Fibroblast of skin of right biceps (primary cell): ENCODE measurements around the gene OR4K17.
"Not testable (repeated sequence)": the region's sequence is repeated elsewhere in the genome, so short reads cannot be mapped to it uniquely, and the experiment has no call there.

Experiments used
- DNase-seq: peaks from one replicate; pipeline ENCODE4 v3.0.0-alpha.2; 2013

The OR4K17 gene, protein sequence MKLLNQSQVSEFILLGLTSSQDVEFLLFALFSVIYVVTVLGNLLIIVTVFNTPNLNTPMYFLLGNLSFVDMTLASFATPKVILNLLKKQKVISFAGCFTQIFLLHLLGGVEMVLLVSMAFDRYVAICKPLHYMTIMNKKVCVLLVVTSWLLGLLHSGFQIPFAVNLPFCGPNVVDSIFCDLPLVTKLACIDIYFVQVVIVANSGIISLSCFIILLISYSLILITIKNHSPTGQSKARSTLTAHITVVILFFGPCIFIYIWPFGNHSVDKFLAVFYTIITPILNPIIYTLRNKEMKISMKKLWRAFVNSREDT

GRCh38 chr14:20110438-20110837 lies at the start of gene OR4K17:
Gene OR4K17 (plus strand): TSS chr14:20110739. CDS start chr14:20117500, 6,761 bp downstream.
- DNase-seq, result no peak

DNA sequence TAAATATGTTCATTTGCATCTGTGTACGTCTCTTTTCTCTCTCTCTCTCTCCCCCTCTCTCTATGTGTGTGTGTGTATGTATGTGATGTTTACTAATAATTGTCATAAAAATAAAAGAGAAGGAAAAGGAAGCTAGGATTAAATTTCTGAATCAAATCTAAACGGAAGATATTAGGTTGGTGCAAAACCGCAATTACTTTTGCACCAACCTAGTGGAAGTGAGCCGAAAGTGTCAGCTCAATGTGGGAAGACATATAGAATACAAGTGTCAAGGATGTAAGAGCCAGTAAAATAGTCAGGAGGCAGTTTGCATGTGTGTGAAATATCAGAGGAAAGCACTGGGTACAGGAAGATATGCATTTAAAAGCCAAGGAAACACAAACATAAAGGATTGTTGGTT lies 18.5 kb upstream of the OR4K17 start:
- no peak for DNase-seq

DNA sequence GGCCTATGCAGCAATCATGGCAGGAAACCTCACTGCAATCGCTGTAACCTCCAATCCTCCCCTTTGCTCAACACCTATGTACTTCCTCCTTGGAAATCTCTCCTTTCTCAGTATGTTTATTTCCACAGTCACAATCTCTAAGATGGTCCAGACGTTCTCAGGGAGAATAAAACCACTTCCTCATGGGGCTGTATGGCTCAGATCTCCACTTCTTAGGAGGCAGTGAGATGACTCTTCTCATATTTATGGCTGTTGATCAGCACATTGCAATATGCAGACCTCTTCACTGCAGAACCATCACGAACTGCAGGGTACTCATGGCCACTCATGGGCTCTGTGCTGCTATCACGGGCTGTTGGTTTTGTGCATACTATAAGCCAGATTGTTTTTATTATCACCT lies 17.1 kb upstream of the OR4K17 start:
- no peak for DNase-seq

- not testable (repeated sequence) for DNase-seq
Measured at GRCh38 chr14:20098926-20099770, 11.4 kb upstream of the OR4K17 start.

DNA sequence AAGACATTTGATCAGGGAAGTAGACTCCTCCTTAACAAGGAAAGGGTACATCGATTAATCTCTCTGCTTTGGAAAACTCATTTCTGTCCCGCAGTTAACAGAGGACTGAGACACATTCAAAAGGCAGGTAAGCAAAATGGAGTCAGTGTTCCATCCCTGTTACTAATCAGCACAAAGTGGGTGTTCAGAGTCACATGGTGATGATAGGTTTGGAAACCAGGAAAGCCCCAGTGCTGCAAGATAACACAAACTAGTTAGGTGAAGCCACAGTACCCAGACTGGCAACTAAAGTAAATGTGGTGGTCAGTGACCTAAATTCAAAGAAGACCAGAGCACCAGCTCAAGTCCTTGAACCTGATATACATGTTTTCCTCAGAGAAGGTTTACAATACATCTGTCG lies 1.8 kb downstream of the OR4K17 start:
- DNase-seq, result no peak

- no peak for DNase-seq
Measured at GRCh38 chr14:20116748-20117147, 6.2 kb downstream of the OR4K17 start.

DNA sequence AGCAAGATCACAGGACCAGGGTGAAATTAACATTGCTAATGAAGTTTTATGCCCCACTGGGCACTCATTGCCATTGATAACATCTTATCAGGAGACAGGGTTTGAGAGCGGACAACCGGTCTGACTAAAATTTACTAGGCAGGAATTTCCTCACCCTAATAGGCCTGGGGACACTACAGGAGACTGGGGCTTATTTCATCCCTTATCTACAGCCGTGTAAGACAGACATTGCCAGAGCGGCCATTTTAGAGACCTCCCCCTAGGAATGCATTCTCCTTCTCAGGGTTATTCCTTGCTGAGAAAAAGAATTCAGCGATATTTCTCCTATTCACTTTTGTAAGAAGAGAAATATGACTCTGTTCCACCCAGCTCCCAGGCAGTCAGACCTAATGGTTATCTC lies 8.3 kb downstream of the OR4K17 start:
- no peak for DNase-seq

- DNase-seq, result no peak
Measured at GRCh38 chr14:20138520-20138919, 28.0 kb downstream of the OR4K17 start, which contains the start of gene OR4N5. Gene OR4N5 (plus strand): TSS chr14:20138820. CDS start chr14:20143736, 4,916 bp downstream.

- DNase-seq, result no peak
Measured at GRCh38 chr14:20143911-20144310, 33.4 kb downstream of the OR4K17 start.

DNA sequence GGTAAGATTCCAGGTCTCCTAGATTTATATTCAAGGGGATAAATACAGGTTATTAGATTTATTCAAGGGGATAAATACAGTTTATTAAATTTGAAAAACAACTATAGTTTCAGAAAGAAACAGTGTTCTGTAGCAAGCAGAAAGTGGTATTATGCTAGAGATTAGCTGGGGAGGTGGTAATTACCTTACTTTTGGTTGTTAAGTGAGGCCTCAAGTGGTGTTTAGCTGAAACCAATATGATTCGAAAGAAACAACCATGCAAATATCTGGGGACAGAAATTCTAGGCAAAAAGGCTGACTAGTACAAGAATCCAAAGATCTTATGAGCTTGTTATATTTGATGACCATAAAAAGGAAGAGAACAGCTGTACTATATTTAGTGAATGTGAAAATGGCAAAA lies 34.3 kb downstream of the OR4K17 start:
- DNase-seq, result no peak

DNA sequence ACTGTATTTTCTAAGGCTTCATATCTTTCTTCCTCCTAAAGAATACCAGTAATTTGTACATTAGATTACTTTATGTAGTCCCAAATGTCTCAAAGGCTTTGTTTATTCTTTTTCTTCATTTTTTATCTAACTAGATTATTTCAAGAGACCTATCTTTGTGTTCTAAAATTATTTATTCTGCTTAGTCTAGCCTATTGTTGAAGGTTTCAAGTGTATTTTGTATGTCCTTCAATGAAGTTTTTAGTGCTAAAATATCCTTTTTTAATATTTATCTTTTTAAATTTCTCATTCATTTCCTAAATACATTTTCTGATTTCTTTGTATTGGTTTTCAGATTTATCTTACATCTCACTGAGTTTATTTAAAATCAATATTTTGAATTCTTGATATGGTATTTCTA lies 53.9 kb downstream of the OR4K17 start:
- DNase-seq, result no peak

DNA sequence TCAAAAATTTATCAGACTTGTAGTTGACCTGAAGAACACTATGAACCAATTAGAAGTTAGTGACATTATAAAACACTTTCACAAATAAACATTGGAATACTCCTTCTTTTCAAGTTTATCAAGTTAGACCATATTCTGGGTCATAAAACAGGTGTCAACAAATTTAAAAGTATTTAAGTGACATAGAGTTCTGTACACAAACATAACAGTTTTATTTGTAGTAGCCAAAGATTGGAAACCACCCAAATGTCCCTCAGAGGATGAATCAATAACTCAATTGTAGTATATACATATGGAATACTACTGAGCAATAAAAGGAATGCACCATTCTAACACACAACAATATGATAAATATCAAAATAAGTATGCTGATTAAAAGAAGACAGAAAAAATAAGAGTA lies 56.6 kb downstream of the OR4K17 start:
- no peak for DNase-seq

DNA sequence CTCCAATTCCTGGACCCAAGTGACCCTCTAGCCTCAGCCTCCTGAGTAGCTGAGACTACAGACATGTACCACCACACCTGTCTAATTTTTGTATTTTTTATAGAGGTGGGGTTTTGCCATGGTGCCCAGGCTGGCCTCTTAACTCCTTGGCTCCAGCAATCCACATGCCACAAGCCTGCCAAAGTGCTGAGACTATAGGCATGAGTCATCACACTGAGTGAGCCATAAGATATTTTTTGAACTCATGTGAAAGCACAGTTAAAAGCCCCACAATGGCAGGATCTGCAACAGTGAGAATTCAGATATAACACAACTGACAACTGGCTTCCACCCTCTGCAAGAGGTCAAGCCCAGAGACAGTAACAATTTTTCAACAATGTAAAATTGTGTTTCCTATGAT lies 59.3 kb downstream of the OR4K17 start:
- not testable (repeated sequence) for DNase-seq
